ENCODE results near the gene SLC12A5.
A peak's percentile ranks its signal among the peaks of the same experiment; 100 is the strongest.
"Not testable (repeated sequence)": the region's sequence is repeated elsewhere in the genome, so short reads cannot be mapped to it uniquely, and the experiment has no call there.

Gene SLC12A5

DNA sequence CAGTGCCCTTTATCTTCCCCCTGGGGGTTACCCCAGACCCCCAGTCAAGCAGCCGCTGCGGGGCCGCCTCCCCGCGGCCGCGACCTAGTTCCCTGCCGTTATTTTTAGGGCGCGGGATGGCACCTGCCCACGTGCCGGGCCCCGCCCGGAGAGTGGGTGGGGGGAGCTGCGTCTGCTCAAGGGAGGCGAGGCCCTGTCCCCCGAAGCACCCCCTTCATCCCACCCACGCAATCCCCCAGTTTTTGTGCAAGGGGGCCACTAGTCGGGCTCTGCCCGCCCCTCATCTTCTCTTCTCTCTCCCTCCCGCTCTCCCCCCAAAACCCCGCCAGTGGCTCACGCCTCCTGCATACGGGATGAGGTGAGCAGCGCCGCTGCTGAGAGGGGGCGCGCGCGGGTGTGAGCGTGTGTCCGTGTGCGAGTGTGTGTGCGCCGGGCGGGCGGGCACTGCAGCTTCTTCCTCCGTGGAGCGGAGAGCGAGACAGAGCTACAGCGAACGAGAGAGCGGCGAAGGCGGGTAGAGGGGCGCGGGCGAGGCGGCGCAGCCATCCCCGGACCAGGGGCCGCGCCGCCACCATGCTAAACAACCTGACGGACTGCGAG is at the start of gene SLC12A5:
TSS of gene SLC12A5 (plus strand) at position 444 of the 600 bp plus-strand sequence. CDS start at position 574, 130 bp downstream.
- no peak for DNase-seq (ENCODE audit: low read depth, low spot score)

DNA sequence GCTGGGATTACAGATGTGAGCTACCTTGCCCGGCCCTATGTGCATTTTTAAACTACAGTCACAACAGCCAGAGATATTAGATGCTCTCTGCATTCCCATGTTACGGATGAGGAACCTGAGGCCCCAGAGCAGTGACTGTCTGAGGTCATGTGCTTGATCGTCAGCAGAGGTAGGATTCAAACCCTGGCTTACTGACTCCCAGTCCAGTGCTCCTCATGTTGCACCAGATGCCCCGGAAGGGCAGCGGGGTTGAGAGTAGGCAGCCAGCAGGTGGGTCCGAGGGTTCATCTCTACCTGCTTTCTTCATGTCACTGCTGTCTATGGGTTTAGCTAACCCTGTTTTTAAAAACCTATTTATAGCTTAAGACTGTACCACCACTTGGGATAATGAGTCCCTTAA is 47.8 kb upstream of the SLC12A5 start:
- no peak for DNase-seq (ENCODE audit: low read depth, low spot score)

DNA sequence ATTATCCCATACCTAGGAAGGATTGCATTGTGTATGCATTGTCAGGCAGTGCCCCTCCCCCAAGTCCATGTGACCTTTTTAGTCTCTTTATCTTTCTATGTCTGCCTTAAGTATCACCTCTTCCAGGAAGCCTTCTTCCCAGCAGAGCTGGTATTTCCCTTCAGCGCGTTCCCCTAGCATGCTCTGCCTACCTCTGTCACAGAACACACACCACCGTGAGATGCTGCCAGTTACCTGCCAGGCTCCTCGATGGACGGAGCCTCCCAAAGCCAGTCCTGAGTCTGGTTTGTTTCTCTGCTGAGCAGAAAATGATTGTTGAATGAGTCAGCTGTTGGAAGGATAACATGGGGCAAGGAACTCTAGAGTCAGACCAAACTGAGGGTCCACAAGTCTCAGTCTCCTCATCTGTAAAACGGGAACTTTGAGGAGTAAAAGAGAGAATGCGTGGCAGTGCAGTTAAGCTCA is 45.7 kb upstream of the SLC12A5 start:
- DNase-seq (ENCODE audit: low read depth, low spot score), result no peak

DNA sequence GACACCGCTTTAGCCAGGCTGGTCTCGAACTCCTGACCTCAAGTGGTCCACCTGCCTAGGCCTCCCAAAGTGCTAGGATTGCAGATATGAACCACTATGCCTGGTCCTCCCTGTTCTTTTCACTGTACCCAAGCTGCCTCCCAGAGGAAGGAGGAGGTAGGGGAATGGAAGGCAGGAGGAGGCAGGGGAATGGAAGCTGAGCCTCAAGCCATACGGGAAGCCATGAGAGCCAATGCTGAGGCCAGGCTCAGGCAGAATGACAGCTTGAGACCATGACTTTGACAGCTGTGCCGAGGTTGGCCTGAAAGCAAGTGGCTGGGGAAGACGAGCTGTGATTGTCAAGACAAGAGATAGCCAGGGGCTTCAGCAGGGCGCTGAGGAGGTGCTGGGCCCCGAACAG is 43.4 kb upstream of the SLC12A5 start:
- no peak for DNase-seq (ENCODE audit: low read depth, low spot score)

DNA sequence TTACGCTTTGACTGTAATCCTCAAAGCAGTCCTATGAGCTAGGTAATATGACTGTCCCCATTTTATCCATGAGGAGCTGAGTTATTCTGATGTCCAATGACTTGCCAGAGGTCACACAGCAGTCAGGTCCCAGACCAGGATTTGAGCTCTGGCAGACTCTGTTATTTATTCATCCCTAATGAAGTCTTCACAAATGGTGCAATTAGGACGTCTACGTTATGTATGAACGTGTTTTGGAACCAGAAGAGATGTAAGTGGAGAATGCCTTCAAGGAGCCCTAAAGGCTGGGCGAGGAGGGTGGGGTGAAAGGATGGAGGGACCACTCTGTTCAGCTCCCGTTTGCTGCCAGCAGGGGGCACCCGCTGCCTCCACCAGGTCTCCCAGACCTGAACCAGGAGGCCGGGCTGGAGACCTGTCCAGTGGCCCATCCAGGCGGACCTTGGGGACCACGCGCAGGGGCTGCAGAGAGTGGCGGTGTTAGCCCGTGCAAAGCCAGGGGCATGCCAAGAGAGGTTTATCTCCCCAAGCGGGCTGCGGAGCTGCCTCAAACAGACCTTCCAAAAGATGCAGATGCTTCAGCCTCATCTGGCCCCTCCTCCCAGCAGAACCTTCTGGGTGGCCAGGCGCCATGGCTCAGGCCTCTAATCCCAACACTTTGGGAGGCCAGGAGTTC is 41.8 kb upstream of the SLC12A5 start:
- DNase-seq (ENCODE audit: low read depth, low spot score), result peak; percentile 58

DNA sequence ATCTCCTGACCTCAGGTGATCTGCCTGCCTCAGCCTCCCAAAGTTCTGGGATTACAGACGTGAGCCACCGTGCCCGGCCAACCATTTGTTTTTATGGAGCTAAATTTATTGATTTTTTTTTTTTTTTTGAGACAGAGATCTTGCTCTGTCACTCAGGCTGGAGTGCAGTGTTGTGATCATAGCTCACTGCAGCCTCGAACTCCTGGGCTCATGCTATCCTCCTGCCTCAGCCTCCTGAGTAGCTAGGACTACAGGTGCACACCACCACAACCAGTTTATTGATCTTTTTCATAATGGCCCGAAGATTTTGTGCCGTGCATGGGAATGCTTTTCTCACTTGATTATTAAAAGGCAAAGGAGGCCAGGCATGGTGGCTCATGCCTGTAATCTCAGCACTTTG is 40.2 kb upstream of the SLC12A5 start:
- not testable (repeated sequence) for DNase-seq (ENCODE audit: low read depth, low spot score)

DNA sequence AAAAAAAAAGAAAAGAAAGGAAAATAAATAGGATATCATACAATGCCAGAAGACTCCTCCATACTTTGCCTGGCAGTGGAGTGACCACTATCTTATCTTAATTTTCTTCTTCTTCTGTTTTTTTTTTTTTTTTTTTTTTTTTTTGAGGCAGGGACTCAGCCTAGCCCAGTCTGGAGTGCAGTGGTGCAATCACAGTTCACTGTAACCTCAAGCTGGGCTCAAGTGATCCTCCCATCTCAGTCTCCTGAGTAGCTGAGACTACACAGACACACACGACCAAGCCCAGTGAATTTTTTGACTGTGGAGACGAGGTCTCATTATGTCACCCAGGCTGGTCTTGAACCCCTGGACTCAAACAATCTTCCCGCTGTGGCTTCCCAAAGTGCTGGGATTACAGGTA is 37.4 kb upstream of the SLC12A5 start:
- no peak for DNase-seq (ENCODE audit: low read depth, low spot score)

DNA sequence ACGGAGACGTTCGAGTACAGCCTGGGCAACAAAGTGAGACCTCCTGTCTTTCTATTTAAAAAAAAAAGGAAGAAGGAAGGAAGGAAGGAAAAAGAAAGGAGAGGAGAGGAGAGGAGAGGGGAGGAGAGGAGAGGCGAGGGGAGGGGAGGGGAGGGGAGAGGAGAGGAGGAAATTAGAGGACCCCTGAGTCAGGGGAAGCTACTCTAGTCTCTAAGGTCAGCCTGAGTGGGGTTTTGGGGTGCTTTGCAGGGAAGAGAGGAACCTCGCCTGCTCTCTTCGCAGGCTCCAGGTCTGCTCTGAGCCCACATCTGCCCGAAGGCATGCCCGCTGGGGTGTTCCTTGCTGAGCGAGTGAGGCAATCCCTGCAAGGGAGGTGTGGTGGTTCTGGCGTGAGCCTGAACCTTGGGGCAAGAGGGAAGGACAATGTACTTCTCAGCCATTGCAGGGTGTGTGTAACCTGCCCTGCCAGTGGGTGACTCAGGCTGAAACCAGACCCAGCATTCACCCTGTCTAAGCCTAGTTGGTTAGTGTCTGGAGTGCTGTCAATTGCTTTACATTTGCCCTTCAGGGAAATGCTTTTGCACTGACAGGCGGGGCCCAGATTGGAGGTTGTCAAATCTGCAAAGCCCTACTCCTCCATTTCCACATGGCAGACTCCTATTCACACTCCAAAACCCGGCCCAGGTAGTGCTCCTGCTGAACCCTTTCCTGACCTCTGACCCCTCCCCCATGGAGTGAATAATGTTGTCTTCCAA is 35.6 kb upstream of the SLC12A5 start:
- DNase-seq (ENCODE audit: low read depth, low spot score), result no peak

DNA sequence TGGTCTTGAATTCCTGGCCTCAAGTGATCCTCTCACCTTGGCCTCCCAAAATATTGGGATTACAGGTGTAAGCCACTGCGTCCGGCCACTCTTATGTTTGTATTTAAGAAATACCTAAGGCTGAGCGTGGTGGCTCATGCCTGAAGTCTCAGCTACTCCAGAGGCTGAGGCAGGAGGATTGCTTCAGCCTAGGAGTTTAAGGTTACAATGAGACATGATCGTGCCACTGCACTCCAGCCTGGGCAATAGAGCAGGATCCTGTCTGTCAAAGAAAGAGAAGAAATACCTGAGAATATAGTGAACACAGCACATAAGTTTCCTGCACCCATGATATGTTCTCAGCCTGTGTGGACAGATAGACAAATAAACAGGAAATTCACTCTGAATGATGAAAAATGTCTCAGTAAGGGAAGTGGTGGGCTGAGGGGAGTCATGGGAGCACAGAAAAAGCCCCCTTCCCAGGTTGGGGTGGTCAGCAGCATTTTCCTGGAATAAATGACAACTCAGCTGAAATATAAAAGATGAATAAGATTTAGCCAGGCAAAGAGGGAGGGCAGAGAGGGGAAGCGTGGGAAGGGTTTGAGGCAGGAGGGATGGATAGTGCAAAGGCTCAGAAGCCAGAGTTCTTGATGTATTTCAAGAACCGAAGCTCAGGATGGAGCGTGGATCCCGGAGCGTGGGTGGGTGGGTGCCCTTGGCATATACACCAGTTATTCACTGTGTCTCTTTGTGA is 34.1 kb upstream of the SLC12A5 start:
- DNase-seq (ENCODE audit: low read depth, low spot score), result no peak

DNA sequence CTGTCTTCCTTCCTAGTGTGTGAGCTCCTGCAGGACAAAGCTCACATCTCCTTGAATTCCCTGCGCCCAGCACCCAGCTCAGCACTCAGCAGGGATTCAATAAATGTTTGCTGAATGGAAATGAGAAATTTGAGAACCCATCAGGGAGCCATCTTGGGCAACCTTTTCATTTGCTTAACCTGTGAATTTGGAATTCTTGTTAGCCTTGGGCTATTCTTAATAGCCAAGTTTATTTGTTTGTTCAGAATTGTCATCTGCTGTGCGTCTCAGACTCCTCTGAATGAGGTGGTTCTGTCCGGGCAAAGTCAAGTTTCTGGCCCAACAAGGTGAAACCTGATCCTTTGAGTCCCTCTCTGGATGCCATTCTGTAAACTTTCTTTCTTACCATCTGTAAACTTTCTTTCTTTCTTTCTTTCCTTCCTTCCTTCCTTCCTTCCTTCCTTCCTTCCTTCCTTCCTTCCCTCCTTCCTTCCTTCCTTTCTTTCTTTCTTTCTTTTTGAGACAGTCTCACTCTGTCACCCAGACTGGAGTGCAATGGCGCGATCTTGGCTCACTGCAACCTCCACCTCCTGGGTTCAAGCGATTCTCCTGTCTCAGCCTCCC is 33.4 kb upstream of the SLC12A5 start:
- DNase-seq (ENCODE audit: low read depth, low spot score), result not testable (repeated sequence)

DNA sequence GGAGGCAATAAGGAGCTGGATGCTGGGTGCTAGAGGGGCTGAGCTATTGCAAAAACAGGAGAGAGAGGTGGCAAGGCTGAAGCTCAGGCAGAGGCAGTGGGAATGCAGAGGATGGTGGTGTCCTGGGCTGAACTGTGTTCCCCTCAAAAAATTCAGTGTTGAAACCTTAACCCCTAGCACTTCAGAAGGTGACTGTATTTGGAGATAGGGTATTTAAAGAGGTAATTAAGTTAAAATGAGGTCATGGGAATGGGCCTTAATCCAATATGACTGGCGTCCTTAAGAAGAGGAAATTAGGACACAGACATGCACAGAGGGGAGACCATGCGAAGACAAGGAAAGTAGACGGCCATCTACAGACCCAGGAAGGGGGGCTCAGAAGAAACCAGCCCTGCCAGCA is 31.8 kb upstream of the SLC12A5 start:
- DNase-seq (ENCODE audit: low read depth, low spot score), result no peak

DNA sequence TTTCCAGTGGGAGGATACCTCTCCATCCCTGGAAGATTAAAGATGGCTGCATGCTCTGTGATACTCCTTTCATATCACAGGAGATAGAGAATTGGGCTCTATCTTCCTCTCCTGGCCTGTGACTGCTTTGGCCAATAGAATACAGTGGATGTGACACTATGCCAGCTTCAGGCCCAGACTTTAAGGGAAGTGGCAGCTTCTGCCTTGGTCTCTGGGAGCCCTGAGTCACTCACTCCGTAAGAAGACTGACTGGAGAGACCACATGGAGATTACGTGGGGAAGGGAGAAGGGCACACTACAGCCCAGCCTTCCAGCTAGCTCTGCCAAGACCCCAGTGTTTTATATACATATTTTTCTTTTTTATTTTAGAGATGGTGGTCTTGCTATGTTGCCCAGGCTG is 30.7 kb upstream of the SLC12A5 start:
- DNase-seq (ENCODE audit: low read depth, low spot score), result no peak

DNA sequence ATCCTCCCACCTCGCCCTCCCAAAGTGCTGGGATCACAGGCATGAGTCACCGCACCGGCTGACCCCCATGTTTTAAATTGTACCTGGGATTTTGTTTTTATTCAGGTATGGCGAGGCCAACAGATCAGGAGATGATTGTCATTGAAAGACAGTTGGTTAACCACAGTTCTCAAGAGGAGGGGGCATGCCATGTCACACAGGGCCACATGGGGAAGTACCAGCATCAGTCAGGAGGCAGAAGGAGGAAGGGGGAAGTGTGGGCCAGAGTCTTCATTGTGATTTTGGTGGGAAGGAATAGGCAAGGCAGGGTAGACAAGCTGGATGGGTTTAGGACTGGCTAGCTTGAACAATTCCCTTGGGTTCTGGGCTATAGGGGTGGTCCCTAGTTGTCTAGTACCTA is 30.3 kb upstream of the SLC12A5 start:
- DNase-seq (ENCODE audit: low read depth, low spot score), result no peak

DNA sequence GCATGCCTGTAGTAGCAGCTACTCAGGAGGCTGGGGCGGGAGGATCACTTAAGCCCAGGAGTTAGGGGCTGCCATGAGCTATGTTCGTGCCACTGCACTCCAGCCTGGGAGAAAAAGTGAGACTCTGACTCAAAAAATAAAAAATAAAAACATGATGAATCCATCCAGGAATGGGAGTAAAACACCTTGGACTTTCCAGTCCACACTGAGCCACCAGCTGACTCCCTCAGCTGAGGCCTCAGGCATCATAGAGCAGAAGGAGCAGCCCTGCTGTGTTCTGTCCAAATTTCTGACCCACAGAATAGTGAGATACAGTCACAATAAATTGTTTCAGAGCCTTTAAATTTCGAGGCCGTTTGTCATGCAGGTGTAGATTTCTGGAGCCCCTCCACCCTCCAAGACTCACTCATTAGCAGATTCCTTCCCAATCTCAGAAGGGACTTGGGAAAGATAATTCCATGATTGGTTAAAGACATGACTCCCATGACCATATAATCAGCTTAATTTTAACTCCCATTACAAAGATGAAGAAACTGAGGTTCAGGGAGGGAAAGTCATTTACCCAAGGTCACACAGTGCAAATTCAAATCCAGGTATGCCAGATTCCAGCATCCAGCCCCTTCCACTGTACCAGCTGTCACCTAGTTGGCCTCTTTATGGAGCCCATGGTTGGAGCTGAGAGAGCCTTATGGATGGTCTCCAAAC is 29.3 kb upstream of the SLC12A5 start:
- no peak for DNase-seq (ENCODE audit: low read depth, low spot score)

DNA sequence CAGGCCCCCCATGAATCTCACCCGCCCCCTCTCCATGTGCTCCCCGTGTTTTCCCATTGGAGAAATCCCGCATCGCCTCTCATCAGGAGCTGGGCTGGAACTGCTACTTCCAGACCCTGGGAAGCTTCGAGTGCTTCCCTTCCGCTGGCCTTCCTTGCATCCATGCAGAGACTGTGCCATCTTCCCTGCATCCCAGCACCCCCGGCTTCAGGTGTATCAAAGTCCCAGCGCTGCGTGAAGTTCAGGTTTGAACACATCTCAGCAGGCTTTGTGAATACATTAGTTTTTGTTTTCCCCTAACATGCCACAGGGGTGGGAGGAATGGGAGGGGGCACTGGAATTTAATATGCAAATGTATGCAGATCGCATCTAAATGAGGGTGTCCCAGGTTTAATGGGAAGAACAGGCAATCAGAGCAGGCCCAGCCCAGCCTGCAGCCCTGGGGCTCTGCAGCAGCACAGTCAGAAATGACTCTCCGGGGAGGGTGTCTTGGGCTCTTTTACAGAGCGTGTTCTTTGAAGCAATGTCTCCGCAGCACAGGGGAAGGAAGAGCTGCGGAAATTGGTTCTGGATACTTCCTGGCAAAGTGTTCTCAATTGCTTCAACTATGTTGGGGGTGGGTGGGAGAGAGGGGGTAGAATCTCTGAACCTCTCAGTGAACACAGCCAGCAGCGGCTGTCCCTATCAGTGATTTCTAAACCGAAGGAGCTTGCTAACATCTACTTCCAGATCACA is 28.6 kb upstream of the SLC12A5 start:
- no peak for DNase-seq (ENCODE audit: low read depth, low spot score)

DNA sequence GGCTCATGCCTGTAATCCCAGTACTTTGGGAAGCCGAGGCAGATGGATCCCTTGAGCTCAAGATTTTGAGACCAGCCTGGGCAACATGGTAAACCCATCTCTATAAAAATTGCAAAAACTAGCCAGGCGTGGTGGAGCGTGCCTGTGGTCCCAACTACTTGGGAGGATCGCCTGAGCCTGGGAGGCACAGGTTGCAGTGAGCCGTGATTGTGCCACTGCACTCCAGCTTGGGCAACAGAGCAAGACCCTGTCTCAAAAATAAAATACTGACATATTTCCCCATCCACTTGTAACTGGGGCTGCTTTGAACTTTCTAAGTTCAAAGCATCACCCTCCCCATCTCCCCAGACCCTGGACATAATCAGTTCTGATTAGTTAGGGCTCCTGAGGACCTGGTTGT is 27.5 kb upstream of the SLC12A5 start:
- DNase-seq (ENCODE audit: low read depth, low spot score), result no peak

DNA sequence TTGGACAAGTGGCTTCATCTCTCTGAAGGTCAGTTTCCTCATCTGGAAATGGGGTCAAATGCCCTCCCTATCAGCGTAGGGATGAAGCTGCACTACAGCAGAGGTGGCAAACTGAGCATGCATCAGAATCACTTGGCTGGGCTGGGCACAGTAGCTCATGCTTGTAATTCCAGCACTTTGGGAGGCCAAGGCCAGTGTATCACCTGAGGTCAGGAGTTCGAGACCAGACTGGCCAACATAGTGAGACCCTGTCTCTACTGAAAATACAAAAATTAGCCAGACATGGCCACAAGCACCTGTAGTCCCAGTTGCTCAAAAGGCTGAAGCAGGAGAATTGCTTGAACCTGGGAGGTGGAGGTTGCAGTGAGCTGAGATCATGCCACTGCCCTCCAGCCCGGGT is 27.0 kb upstream of the SLC12A5 start:
- no peak for DNase-seq (ENCODE audit: low read depth, low spot score)

DNA sequence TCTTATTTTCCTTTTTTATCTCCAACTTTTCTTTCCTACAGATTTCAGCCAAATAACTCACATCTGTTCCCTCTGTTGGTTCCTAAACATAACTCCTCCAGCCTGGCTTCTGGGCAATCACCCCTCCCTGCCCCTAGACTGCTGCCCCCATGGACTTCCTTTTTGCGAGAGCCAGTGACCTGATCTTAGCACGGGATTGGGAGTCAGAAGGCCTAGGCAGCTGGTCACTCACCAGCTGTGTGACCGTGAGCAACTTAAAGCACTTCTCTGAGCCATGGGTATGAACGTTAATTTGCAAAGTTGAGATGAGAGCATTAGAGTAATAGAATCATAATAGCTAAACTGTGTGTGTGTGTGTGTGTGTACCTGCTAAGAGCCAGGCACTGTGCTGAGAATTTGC is 24.8 kb upstream of the SLC12A5 start:
- DNase-seq (ENCODE audit: low read depth, low spot score), result no peak

DNA sequence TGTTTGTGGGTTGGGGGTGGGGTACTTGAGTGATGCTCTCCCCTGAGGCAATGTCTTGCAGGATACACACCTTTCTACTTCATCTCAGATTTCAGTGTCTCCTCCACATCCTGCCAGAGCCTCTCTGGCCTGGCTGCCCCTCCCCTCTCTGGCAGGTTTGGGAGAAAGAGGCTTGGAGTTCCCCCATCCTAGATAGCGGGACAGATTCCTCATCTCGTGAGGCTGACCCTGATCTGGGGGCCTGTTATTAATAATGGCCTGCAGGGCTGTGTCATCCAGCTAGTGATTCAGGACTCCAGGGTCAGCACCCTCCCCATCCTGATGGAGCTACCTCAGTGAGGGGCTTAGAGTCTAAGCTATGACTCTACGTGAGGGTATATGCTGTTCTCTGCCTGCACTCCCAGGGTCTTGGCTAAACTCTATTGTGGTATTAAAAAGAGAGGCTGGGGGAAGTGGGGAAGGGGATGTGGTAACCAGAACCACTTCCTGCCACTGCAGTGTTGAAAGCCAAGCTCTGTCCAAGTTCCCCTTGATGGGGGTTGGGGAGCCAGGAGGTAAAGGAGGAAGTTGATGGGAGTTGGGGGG is 24.0 kb upstream of the SLC12A5 start:
- no peak for DNase-seq (ENCODE audit: low read depth, low spot score)
